Brain microvascular endothelial cell (primary cell): Measurements from ENCODE around the gene PDYN.

Experiments
- DNase-seq: peaks from one replicate; pipeline ENCODE4 v3.0.0-alpha.2; 2020
- H3K27ac ChIP-seq: fragments of 250-450 bp; sonication (Bioruptor Pico); 2 replicates; pipeline ENCODE4 v1.5.1; 2020; ENCODE audit warnings: mild to moderate bottlenecking, moderate library complexity
- H3K27me3 ChIP-seq: fragments of 250-450 bp; sonication (Bioruptor Pico); replicated peaks from 2 replicates; pipeline ENCODE4 v1.5.1; 2020; ENCODE audit warnings: mild to moderate bottlenecking
- H3K36me3 ChIP-seq: fragments of 250-450 bp; sonication (Bioruptor Pico); replicated peaks from 2 replicates; pipeline ENCODE4 v1.5.1; 2020; ENCODE audit warnings: mild to moderate bottlenecking
- H3K4me3 ChIP-seq: 2 replicates; pipeline ENCODE4 v1.5.1; 2011; ENCODE audit warnings: low read depth, mild to moderate bottlenecking, control low read depth, low read length, moderate library complexity
- in situ Hi-C: cut with HindIII; loops from 2 replicates; pipeline ENCODE4 v1.10.0; 2017; ENCODE audit warnings: low sequenced_read_pairs, low pct_ligation_motif_present
- TF ChIP-seq, protein P1 (sequence below): IDR thresholded peaks from 2 replicates; pipeline ENCODE4 v1.5.1; 2011; ENCODE audit warnings: low read depth, mild to moderate bottlenecking, moderate library complexity, low read length, control low read depth, inconsistent platforms; ENCODE audit errors: missing control alignments

The PDYN gene

DNA sequence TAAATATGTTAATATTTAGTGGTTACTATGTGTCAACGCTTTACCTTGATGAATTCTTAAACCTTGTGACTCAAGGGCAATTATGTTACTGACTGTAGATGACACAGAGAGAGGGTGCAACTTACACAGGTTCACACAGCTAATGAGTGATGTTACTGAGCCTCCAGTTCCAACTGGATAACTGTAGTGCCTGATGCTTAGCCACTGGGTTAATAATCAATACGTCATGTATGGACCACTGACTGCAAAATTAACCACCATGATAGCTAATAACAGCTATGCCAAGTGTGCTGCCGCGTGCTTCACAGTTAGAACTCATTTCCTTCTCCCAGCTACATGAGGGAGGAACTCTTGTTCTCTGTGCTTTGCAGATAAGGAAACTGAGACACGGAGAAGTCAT, 53.3 kb downstream of the PDYN start:
- peaks cover 5% of the 10 kb centered on the region for H3K27me3 ChIP-seq
- no peaks in the 10 kb centered on the region for H3K36me3 ChIP-seq
- in situ Hi-C loops = no loop called here
- no peak overlapping the region for H3K4me3 ChIP-seq
- no peak overlapping the region for H3K27ac ChIP-seq
- DNase-seq = no peak
- TF ChIP-seq, protein P1, sequence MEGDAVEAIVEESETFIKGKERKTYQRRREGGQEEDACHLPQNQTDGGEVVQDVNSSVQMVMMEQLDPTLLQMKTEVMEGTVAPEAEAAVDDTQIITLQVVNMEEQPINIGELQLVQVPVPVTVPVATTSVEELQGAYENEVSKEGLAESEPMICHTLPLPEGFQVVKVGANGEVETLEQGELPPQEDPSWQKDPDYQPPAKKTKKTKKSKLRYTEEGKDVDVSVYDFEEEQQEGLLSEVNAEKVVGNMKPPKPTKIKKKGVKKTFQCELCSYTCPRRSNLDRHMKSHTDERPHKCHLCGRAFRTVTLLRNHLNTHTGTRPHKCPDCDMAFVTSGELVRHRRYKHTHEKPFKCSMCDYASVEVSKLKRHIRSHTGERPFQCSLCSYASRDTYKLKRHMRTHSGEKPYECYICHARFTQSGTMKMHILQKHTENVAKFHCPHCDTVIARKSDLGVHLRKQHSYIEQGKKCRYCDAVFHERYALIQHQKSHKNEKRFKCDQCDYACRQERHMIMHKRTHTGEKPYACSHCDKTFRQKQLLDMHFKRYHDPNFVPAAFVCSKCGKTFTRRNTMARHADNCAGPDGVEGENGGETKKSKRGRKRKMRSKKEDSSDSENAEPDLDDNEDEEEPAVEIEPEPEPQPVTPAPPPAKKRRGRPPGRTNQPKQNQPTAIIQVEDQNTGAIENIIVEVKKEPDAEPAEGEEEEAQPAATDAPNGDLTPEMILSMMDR = no peak

DNA sequence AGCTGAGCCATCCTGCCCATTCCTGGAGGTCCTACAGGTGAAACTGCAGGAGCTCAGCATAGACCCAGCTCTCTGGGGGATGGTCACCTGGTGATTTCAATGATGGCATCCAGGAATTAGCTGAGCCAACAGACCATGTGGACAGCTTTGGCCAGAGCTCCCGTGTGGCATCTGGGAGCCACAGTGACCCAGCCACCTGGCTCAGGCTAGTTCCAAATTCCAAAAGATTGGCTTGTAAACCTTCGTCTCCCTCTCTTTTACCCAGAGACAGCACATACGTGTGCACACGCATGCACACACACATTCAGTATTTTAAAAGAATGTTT, 54.6 kb downstream of the PDYN start:
- Histone ChIP-seq H3K36me3 (no peaks in the 10 kb centered on the region), H3K27me3 (no peaks in the 10 kb centered on the region), H3K27ac (no peak overlapping the region), H3K4me3 (no peak overlapping the region)
- in situ Hi-C loops = no loop called here
- TF ChIP-seq, protein P1 = no peak
- DNase-seq = no peak

DNA sequence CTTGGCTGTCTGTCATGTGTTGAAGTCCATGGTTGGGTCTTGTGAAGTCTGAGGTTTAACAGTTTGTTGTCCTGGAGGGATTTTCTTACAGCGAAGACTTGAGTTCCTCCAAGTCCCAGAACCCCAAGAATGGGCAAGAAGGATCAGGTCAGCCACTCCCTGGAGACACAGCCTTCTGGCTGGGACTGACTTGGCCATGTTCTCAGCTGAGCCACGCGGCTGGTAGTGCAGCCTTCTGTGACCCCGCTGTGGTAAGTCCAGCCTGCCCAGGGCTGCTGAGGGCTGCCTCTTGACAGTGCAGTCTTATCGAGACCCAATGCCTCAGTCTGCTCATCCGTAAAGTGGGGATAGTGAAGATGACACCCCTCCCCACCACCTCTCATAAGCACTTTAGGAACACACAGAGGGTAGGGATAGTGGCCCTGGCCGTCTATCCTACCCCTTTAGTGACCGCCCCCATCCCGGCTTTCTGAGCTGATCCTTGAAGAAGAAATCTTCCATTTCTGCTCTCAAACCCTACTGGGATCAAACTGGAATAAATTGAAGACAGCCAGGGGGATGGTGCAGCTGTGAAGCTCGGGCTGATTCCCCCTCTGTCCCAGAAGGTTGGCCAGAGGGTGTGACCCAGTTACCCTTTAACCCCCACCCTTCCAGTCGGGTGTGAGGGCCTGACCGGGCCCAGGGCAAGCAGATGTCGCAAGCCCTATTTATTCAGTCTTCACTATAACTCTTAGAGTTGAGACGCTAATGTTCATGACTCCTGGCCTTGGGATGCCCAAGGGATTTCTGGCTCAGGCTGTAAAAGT, 55.2 kb downstream of the PDYN start:
- no peaks in the 10 kb centered on the region for H3K27me3 ChIP-seq
- H3K4me3 ChIP-seq = no peak overlapping the region
- in situ Hi-C loops = no loop called here
- DNase-seq = no peak
- TF ChIP-seq, protein P1 = no peak
- H3K36me3 ChIP-seq = no peaks in the 10 kb centered on the region
- no peak overlapping the region for H3K27ac ChIP-seq

DNA sequence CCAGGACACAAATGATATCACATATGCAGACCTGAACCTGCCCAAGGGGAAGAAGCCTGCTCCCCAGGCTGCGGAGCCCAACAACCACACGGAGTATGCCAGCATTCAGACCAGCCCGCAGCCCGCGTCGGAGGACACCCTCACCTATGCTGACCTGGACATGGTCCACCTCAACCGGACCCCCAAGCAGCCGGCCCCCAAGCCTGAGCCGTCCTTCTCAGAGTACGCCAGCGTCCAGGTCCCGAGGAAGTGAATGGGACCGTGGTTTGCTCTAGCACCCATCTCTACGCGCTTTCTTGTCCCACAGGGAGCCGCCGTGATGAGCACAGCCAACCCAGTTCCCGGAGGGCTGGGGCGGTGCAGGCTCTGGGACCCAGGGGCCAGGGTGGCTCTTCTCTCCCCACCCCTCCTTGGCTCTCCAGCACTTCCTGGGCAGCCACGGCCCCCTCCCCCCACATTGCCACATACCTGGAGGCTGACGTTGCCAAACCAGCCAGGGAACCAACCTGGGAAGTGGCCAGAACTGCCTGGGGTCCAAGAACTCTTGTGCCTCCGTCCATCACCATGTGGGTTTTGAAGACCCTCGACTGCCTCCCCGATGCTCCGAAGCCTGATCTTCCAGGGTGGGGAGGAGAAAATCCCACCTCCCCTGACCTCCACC, 56.4 kb downstream of the PDYN start:
- H3K4me3 ChIP-seq = no peak overlapping the region
- no peak for DNase-seq
- no peaks in the 10 kb centered on the region for H3K36me3 ChIP-seq
- TF ChIP-seq, protein P1 = no peak
- H3K27ac ChIP-seq = no peak overlapping the region
- in situ Hi-C loops = no loop called here
- no peaks in the 10 kb centered on the region for H3K27me3 ChIP-seq

DNA sequence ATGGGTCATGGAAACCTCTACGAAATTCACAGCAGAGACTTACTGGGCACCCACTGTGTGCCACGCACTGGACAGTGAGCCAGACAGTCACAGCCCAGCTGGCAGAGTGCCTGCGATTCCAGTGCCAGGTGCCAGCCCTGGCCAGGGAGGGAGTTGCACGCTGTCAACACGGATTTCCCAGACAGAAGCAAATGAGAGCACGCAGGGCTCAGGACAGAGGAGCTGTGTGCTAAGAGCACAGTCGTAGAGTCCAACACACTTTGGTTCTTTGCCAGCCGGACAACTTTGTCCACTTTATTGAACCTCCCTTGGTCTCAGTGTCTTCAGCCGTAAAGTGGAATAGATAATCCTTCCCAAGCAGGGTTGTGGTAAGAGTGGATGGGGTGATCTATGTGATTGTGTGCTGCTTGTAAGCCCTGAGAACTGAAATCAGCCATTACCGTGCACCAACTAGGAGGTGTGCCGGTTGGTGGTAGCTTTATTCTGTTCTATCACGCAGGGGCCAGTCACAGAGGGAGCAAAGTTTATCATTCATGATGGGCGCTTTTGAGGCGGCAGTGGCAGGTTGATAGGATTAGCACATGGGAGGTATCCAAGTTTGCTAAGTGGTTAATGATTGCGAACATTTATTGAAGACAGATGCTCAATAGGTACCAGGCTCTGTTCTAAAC, 58.0 kb downstream of the PDYN start:
- in situ Hi-C loops = no loop called here
- TF ChIP-seq, protein P1 = no peak
- no peaks in the 10 kb centered on the region for H3K27me3 ChIP-seq
- DNase-seq = no peak
- no peak overlapping the region for H3K4me3 ChIP-seq
- no peak overlapping the region for H3K27ac ChIP-seq
- no peaks in the 10 kb centered on the region for H3K36me3 ChIP-seq
